DMS 273 (cell line): ENCODE measurements around the gene ITPRID1.
"Not testable (repeated sequence)": the region's sequence is repeated elsewhere in the genome, so short reads cannot be mapped to it uniquely, and the experiment has no call there.

Experiments
- DNase-seq: peaks from one replicate; lab custom pipeline; 2025; ENCODE audit not compliant: unreplicated experiment; lab: John Stamatoyannopoulos, UW

Gene ITPRID1

GRCh38 chr7:31513790-31514189, at the start of gene ITPRID1:
ITPRID1 (plus strand) TSS chr7:31514090; CDS start chr7:31553025, 38,935 bp downstream.
- DNase-seq, result no peak

DNA sequence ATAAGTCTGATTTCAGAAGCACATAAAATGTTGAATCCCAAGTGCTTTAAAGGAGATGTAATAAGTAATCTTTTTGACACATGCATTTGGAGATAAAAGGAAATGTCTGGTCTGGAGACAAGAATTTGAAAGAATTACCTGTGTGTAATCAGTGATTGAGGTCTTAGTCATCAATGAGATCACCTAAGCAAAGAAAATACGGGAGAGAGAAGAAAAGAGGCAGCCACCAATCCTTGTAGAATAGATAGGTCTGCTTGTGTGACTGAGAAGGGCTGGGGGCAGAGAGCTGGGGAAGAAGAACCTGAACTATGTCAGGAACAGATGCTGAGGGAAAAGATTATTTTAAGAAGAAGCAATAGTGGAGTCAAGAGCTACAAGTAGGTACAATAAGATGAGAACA, 49.3 kb upstream of the ITPRID1 start:
- no peak for DNase-seq

GRCh38 chr7:31465285-31465684, 48.6 kb upstream of the ITPRID1 start:
- no peak for DNase-seq

DNA sequence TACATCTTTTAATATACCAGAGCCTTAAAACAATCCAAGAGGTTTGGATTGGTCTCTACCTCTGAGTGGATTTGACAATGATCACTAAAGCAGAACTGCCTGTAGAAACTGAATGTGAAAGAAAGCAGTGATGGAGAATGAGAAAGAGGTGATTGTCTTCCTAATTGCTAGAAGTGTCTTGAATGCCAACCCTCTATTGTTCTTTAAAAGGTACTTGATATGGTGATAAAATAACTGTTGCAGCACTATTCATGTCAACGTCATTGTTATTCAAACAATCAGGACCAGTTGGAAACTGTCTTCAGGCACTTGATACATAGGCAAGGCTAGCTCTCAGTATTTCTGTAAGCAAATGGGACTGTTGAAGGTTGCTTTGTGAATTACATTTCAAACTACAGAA, 47.9 kb upstream of the ITPRID1 start:
- no peak for DNase-seq

DNA sequence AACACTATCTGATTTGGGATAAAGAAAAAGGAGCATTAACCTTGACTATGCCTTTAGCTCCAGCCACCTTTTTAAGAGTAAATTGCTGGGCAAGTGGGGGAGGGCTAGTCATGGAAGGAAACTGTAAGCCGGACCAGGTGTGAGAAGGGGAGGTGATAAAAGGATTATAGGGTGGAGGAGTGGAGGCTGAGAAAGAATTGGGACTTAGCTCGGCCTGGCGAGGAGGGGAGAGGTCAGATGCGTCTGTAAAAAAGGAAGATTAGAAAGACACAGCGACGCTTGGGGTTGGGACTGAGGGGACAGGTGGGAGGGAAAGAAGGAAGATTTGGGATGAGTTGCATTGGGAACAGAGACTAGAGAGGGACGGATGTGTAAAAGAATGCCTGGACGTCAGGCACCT, 43.0 kb upstream of the ITPRID1 start:
- not testable (repeated sequence) for DNase-seq

DNA sequence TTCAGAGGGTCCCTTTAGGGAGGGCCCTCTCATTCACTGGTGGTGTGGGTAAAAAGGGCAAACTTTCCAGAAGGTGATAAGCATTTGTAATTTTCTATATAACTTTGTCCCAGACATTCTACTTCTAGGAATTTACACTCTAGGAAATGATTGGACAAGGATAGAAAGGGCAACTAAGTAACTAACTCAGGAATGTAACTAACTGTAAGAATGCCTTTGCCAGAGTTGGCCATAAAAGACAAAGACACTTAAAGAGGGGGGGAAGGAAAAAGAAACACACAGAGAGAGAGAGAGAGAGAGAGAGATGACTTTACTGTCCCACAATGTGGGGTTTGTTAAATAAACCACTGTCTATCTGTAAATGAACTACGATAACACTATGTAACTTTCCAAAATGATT, 38.5 kb upstream of the ITPRID1 start:
- no peak for DNase-seq

- peak; percentile 54 for DNase-seq
Measured at GRCh38 chr7:31476073-31476745, 37.7 kb upstream of the ITPRID1 start.

DNA sequence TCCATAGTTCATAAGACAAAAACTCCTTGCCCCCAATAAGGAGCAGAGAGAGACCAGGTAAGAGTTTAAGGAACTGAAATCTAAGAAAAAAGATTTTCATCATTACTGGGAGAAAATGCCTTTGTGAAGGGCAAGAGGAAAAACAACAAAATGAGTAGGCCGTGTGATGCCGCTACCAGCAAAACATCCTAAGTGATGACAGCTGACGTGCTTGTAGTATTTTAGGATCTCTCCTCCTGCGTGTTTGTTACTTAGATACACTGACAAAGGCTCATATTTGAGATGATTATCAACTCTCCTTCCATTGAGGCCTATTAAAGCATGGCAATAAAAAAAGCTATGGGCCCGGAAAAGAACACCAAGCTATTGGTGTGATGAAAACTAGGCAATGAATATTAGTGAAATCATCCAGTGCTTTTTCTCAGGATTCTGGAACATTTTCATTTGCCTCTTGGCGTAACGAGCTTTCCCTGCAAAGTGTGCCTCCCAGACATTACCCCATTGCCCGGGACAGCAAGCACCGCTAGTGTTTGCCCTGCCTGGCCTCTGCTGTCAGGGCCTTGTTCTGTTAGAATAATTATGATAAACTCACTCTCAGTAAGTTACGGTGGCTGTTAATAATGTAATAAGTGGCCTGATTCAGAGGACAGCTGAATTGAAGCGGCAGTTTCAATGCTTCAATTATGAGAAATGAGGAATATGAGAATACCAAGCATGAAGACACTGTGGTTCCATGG, 36.8 kb upstream of the ITPRID1 start:
- DNase-seq, result no peak

DNA sequence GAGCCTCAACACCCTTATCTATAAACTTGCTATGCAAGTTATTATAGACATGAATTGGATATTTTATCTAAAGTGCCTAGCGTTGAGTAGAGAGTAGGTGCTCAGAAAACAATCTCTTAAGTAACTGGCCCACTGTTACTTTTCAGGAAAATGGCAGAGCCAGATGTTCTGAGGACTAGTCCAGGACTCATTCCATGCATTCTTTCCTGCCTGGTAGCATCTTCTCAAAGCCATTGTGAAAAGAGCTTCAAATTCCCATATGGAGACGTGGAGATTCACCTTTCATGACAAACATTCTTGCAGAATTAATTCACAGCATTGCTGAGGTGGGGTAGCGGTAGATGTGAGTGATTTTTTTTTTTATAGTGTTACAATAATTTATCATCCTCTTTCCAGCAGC, 35.9 kb upstream of the ITPRID1 start:
- DNase-seq, result no peak

GRCh38 chr7:31478721-31479120, 35.2 kb upstream of the ITPRID1 start:
- no peak for DNase-seq

DNA sequence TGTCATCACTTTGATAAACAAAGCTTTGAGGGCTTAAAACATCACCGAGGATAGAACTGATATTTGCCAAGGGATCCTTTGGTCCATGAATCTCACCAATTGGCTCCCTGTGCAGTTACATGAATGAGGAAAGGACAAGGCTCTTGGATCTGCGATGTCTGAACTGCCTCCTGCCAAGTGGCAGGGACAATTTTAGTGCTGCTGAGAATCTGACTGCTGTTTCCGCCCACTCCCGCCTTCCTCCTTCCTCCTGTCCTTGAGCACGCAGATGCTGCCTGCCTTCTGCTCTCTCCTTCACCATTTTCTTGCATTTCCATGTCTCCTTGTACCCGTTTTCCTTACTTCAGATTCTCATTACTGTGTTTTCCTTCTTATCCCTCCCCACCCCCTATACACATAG, 26.8 kb upstream of the ITPRID1 start:
- DNase-seq, result no peak

- no peak for DNase-seq
Measured at GRCh38 chr7:31487476-31487875, 26.4 kb upstream of the ITPRID1 start.

GRCh38 chr7:31488562-31489203, 25.2 kb upstream of the ITPRID1 start:
- DNase-seq, result peak; percentile 83

GRCh38 chr7:31490796-31491314, 23.0 kb upstream of the ITPRID1 start:
- peak; percentile 9 for DNase-seq

DNA sequence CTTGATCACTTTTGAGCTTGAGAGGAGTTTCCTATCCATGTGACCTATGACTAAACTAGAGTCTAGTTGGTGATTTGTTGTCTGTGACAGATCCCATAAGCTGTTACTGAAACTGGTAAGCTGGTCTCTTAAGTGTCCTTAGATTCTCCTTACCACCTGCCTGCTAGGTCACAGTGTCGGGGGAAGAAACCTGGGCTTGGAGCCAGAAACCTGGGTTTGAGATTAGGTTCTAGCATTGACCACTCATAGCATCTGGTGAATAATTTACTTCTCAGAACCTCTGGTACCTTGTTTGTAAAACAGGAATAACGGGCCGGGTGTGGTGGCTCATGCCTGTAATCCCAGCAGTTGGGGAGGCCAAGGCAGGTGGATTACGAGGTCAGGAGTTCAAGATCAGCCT, 21.8 kb upstream of the ITPRID1 start:
- peak; percentile 14 for DNase-seq

GRCh38 chr7:31493714-31494181, 20.1 kb upstream of the ITPRID1 start:
- peak; percentile 41 for DNase-seq

DNA sequence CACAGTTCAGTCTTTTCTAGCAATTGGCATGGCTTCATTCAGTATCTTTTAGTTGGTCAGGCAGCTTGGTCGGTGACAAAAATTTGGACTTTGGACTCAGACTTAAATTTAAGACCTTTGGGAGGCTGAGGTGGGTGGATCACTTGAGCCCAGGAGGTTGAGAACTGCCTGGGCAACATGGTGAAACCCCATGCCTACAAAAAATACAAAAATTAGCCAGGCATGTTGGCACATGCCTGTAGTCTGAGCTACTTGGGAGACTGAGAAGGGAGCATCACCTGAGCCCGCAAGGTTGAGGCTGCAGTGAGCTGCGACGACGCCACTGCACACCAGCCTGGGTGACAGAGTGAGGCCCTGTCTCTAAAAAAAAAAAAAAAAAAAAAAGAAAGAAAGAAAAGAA, 19.5 kb upstream of the ITPRID1 start:
- DNase-seq, result no peak

DNA sequence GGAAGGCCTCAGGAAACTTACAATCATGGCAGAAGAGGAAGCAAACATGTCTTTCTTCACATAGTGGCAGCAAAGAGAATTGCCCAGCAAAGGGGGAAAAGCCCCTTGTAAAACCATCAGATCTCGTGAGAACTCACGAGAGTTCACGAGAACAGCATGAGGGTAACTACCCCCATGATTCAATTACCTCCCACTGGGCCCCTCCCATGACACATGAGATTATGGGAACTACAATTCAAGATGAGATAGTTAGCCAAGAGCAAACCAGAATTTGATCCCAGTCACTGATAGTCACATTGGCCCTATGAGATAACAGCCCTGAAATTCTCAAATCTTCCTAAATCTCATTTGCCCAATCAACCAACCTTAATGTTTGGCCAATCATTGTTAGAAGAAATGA, 18.2 kb upstream of the ITPRID1 start:
- DNase-seq, result no peak

- DNase-seq, result no peak
Measured at GRCh38 chr7:31497516-31497915, 16.4 kb upstream of the ITPRID1 start.

DNA sequence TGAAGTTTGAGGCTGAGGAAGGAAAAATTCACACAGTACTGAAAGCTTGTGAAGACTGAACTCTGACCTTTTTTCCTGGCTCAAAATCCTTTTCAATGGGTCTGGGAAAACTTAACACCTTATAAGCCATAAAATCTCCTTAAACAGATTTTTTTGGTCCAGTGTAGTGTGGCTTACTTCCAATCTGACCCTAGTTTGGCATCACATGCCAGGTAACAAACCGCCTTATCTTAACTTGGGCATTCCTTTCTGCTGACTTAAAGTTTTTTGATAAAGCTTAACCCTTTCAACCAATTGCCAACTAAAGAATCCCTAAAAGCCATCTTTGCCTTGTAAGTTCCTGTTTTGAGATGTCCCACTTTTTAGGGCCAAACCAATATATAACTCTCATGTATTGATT, 13.2 kb upstream of the ITPRID1 start:
- DNase-seq, result no peak

DNA sequence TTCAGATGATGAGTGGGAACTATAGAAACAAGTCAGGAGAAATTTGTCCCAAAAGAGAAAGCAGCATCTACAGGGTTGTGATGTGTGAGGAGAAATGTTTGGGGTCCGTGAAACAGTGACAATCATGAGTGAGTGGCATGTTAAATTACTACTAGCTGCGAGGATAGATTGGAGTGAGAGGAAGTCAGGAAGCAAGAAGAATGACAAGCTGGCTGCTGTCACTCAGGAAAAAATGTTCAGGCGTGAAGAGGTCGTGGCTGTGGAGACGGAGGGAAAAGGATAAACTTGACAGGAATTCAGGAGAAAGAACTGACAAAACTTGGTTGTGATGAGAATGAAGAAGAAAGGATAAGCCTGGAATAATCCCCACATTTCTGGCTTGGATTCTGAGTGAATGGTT, 5.1 kb upstream of the ITPRID1 start:
- no peak for DNase-seq

- peak; percentile 30 for DNase-seq
Measured at GRCh38 chr7:31512166-31512565, 1.7 kb upstream of the ITPRID1 start.
